H54 (cell line): ENCODE data around the gene CD177.
"Not testable (repeated sequence)": the region's sequence is repeated elsewhere in the genome, so short reads cannot be mapped to it uniquely, and the experiment has no call there.

Experiments used
- DNase-seq: peaks from one replicate; pipeline ENCODE4 v3.0.0; 2011; ENCODE audit warnings: low spot score, mixed read lengths; ENCODE audit not compliant: insufficient read length
- FAIRE-seq: peaks from 3 replicates; lab custom pipeline; 2011; peaks lifted over from hg19 to GRCh38; lab: Jason Lieb, UNC
- POLR2A ChIP-seq: IDR thresholded peaks from 2 replicates; pipeline ENCODE4 v1.6.1; 2011; ENCODE audit warnings: low read depth, mild to moderate bottlenecking, low read length

The CD177 gene, protein sequence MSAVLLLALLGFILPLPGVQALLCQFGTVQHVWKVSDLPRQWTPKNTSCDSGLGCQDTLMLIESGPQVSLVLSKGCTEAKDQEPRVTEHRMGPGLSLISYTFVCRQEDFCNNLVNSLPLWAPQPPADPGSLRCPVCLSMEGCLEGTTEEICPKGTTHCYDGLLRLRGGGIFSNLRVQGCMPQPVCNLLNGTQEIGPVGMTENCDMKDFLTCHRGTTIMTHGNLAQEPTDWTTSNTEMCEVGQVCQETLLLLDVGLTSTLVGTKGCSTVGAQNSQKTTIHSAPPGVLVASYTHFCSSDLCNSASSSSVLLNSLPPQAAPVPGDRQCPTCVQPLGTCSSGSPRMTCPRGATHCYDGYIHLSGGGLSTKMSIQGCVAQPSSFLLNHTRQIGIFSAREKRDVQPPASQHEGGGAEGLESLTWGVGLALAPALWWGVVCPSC

DNA sequence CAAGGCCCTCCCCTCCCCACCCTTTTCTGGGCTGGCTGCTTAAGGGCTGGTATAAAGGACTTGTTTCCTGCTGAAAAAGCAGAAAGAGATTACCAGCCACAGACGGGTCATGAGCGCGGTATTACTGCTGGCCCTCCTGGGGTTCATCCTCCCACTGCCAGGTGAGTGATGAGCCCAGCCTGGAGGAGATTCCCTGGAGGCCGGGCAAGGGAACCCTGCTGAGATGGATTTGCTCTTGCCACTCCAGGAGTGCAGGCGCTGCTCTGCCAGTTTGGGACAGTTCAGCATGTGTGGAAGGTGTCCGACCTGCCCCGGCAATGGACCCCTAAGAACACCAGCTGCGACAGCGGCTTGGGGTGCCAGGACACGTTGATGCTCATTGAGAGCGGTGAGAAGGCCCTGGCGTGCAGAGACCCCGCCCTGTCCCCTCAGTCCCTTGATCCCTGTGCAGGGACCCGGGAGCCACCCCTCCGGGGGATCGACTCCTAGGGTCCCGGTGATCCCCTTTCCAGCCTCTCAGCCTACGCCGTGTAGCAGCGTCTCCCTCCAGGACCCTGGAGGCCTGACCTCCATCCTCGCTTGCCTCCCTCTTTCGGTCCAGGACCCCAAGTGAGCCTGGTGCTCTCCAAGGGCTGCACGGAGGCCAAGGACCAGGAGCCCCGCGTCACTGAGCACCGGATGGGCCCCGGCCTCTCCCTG lies at the start of gene CD177:
Gene CD177, plus strand, starts transcription at position 81 of the 699 bp plus-strand sequence. Its CDS starts 29 bp downstream, at position 110.
- no peak for TF ChIP-seq POLR2A
- FAIRE-seq, result no peak

DNA sequence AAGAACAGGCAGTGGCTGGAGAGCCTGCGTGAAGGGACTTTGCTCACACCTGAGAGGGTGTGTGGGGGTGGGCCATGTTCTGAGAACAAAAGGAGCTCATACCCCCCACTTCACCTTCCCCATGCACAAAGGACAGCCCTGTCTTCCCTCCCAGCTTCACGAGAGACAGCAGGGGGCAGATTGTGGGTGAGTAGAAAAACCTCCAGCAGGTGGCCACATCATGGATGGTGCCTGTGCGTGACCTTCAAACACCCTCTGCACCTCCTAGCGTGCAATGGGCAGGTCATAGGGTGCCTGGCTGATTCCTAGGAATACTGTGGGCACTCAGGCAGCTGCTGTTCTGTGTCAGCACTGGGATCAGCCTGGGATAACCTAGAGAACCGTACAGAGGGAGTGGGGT lies 47.8 kb upstream of the CD177 start:
- FAIRE-seq, result no peak

More for the DNA sequence above, at the start of gene CD177:
- DNase-seq, result no peak

DNA sequence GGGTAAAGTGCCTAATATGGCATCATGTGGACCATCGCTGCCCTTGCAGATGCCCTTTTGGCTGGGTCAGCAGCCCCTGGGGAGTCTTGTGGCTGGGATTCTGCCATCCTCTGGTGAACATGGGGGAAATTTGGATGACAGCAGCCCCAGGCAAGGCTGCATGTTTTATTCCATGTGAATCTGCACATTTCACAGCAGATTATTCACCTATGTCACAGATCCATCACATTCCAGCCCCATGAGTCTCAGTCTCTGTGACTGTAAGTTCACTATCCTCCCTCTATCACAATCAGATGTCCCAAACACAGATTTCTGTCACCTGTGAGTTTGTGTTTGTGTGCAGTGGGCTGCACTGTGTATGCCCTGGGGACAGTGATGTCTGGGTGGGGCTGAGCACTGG lies 47.4 kb upstream of the CD177 start:
- no peak for FAIRE-seq
- TF ChIP-seq POLR2A, result no peak
- DNase-seq, result no peak

More for the DNA sequence above, 47.8 kb upstream of the CD177 start:
- no peak for TF ChIP-seq POLR2A
- DNase-seq, result no peak

DNA sequence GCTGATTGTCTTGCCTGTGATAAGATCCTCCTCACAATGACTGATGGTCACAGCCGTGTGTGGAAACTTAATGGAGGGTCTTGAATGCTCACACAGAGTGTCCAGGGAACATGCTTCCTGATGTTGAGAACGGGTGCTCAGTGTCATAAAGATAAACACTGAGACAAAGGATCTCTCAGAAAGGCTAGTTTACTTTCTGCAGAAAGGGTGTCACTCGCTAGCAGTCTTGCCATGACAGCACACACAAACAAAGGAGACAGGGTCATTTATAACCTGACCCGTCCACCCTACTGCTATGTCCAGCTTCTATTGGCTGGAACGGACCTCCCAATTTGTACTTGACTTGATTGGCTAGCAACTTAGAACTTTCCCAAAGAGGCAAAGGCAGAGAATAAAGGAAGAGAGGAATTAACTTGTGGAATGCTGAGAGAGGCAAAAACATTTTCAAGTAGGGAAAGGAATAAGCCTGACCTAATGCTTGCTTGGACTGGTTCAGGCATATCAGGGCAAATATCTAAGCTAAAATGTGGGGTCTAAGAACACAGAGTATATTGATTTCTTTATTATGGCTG lies 45.2 kb upstream of the CD177 start:
- DNase-seq, result no peak
- no peak for TF ChIP-seq POLR2A
- no peak for FAIRE-seq

DNA sequence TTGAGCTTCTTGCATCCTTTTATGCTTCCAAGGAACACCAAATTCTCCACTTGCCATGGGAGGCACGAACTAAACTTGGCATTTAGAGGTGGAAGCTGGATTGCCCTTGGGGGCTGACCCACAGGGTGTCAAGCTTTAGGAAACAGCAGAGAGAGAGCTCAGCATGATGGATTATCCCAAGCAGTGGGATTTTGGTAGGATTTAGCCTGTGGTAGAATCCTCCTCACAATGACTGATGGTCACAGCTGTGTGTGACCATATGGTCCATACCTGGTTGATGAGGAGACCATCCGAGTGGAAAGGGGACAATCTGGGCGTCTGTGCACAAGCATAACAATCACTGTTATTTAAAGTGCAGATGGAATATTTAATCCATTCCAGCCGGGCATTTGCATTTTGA lies 44.0 kb upstream of the CD177 start:
- FAIRE-seq (no peak), DNase-seq (no peak)
- no peak for TF ChIP-seq POLR2A

DNA sequence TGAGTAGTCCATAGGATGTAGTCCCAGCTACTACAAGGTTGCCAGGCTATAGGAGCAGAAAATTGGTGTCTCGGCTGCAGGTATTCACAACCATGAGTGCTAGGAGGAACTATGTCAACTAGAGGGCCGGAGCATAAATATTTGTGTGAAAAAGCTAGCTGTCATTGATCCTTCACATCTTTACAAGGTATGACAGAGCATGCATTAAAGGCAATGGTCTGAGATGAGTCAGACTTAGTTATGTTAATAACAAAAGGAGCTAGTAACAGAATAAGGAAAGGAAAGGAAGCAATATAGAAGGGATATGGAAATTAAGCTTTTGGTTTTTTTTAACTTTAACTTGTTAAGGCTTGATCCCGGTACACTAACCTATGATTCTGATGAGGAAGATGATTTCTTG lies 43.3 kb upstream of the CD177 start:
- DNase-seq (no peak), FAIRE-seq (no peak)
- TF ChIP-seq POLR2A, result no peak

DNA sequence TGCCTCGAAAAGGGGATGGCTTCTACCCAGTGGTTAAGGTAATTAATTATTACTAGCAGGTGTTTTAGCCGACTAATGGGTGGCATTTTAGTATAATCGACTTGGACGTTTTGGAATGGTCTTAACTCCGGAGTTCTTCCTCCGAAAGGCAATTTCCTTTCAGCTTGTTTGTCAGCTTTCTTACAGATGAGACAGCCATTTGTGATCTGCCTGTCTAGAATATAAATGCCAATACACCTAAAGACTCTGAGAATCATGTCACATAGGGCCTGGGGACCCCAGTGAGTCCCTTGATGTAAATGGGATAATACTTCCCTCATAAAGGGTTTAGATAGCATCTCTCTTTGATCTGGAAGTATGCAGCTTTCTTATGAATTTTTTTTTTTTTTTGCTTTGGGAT lies 42.2 kb upstream of the CD177 start:
- FAIRE-seq, result no peak
- DNase-seq, result no peak
- TF ChIP-seq POLR2A, result no peak

DNA sequence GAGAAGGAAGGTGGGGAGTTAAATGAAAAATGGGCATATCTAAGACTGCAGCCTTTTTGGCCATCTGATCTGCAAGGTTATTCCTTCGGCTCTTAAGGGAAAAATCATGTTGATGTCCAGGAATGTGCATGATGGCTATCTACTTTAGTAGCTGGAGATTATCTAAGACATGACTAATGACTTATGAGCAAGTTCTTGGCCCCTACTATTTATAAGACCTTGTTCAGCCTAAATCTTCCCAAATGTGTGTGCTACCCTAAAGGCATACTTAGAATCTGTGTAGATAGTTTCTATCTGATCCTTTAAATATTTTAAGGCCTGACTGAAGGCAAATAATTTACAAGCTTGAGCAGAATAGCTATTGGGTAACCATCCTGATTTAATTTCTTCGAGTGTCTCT lies 41.8 kb upstream of the CD177 start:
- no peak for TF ChIP-seq POLR2A
- FAIRE-seq (no peak), DNase-seq (no peak)

DNA sequence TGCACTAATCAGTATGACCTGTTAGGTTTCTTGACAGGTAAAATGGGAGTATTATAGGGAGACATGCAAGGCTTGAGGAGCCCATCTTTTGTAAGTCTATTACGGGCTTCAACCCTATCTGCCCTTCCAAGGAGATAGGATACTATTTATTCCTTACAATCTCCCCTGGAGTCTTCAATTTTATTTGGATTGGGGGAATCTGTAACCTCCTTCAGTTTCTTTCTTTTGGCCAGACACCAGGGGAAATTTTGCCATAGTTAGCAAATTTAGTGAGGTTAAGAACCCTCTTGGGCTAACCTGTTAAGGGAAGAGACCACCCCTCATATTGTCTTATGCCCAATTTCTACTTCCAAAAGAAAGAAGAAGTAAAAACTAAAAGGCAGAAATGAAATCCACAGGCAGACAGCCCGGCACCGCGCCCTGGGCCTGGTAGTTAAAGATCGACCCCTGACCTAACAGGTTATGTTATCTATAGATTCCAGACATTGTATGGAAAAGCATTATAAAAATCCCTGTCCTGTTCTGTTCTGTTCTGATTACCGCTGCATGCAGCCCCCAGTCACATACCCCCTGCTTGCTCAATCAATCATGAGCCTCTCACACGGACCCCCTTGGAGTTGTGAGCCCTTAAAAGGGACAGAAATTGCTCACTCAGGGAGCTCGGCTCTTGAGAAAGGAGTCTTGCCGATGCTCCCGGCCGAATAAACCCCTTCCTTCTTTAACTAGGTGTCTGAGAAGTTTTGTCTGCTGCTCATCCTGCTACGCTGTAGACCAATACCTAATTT lies 39.6 kb upstream of the CD177 start:
- no peak for DNase-seq
- FAIRE-seq, result no peak
- TF ChIP-seq POLR2A, result no peak

DNA sequence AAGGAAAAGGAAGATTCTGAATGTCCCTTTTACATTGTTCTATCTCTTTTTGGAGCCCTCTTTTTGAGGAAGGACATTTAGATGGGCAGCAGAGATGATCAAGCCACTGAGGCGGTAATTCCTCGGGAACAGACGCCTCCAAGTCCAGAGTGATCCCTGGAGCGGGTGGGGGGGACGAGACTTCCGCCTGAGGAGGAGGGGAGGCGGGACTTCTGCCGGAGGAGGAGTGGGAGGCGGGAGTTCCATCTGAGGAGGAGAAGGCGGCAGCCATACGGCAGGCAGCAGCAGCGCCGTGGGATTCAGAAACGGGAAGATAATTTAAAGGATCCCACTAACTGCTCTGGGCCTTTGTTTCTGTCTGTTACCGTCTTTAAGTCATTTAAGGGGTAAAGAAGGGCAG lies 37.6 kb upstream of the CD177 start:
- TF ChIP-seq POLR2A, result peak; percentile 30; the same call in 1 of the 2 replicates
- FAIRE-seq, result no peak
- peak; percentile 30 for DNase-seq

DNA sequence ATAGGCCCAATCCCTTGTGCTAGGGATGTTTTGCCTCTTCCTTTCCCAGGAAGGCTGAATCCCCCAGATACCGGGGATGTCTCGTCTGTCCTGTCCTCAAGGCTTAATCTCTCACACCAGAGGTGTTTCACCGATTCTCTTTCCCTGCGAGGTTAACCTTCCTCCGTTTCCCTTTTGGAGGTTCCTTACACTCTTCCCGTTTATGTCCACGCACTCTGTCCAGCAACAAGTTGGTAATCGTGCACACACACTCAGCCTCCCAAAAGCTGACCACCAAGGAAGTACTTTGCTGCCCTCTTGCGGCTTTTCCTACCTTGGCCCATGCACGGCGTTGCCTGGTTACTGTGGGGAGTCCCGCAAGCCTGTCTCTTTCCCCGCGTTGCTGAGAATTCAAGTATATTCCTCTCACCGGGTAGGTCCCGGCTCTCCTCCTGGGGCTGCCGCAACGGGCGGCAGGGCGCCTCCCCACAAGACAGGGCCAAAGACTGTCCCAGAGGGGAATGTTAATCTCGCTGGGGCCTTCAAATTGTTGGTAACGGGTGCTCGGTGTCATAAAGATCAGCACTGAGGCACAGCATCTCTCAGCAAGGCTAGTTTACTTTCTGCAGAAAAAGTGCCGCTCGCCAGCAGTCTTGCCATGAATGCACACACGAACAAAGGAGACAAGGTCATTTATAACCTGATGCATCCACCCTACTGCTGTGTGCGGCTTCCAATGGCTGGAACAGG lies 36.7 kb upstream of the CD177 start:
- DNase-seq (no peak), FAIRE-seq (no peak)
- no peak for TF ChIP-seq POLR2A

DNA sequence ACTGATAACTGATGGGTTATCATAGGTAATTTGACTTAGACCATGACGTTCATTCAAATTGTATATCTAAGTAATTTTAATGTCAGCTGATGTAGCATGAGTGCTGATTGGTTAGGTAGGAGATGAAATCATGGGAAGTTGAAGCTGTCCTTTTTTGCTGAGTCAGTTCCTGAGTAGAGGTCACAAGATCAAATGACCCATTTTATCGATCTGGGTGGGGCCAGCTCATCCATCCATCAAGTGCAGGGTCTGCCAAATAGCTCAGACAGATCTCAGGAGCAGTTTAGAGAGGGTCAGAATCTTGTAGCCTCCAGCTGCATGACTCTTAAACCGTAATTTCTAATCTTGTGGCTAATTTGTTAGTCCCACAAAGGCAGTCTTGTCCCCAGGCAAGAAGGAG lies 35.3 kb upstream of the CD177 start:
- TF ChIP-seq POLR2A, result no peak
- DNase-seq (no peak), FAIRE-seq (no peak)

DNA sequence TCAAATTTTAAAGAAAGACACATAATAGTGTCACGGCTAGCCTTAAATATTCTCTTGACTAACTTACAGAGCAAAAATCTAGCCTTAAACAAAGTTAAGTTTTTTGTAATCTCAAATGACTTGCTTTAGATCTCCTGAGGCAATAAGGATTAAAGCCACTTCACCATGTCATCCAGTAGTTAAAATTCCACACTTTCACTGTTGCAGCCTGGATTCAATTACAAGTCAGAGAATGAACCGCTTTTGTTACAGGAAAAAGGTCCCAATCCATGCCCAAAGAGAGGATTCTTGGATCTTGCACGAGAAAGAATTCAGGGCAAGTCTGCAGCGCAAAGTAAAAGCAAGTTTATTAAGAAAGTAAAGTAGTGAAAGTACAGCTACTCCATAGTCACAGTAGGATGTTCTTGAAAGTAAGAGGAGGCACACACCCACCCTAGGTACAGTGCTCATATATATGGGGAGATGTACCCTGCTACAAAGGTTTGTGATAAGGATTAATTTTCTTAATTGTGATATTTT lies 34.6 kb upstream of the CD177 start:
- FAIRE-seq (no peak), DNase-seq (no peak)
- TF ChIP-seq POLR2A, result no peak

DNA sequence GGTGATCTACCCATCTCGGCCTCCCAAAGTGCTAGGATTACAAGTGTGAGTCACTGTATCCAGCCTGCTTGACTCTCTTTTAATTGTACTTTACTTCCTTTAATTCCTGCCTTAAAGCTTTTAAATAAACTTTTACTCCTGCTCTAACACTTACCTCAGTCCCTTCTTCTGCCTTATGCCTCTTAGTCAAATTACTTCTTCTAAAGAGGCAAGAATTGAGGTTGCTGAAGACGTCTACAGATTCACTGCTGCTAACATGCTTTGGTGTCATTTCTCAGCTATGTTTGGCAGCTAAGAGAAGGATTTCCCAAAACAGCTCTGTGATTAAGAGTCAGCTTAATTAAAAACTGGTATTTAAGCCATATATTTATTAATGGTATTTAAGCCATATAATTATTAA lies 32.9 kb upstream of the CD177 start:
- TF ChIP-seq POLR2A, result no peak
- FAIRE-seq (no peak), DNase-seq (no peak)

DNA sequence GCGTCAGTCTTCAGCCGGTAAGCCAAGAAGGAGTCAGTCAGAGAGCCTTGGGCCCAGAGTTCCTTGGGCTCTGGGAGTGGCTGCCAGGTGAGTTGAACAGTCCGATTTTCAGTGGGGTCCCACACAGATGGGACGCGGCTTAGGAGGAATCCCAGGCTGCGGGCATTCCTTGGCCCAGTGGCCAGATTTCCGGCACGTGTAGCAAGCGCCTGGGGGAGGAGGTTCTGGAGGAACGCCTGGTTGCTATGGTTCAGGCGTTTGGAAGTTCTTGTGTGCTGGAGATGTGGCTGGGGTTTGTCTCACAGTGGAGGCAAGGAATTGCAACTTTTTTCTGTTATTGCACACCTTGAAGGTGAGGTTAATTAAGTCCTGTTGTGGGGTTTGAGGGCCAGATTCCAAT lies 26.7 kb upstream of the CD177 start:
- not testable (repeated sequence) for FAIRE-seq, DNase-seq

DNA sequence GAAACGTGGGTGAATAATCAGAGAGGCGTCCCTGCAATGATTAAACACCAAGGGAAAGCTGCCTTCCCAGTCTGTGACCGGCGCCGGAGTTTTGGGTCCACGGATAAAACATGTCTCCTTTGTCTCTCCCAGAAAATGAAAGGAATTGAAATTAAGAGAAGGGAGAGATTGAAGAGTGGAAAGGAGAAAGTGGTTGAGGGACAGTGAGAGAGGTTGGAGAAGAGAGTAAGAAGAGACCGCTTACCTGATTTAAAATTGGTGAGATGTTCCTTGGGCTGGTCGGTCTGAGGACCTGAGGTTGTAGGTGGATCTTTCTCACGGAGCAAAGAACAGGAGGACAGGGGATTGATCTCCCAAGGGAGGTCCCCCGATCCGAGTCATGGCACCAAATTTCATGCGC lies 24.9 kb upstream of the CD177 start:
- not testable (repeated sequence) for DNase-seq, FAIRE-seq

DNA sequence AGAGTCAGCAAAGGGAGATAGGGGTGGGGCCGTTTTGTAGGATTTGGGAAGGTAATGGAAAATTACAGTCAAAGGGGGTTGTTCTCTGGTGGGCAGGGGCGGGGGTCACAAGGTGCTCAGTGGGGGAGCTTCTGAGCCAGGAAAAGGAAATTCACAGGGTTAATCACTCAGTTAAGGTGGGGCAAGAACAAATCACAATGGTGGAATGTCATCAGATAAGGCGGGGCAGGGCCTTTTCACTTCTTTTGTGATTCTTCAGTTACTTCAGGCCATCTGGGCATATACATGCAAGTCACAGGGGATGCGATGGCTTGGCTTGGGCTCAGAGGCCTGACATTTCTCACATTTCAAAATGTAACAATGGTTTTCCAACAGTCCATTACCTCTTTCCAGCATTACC lies 24.4 kb upstream of the CD177 start:
- FAIRE-seq, DNase-seq: not testable (repeated sequence)
